Heart left ventricle (tissue), 13 donors: ENCODE measurements around the gene ACTR1B.

Experiments
- CTCF ChIP-seq, 12 donors: fragments of 200-600 bp; sonication (generic) in 4 of 12; IDR thresholded peaks; one replicate each; pipeline versions ENCODE4 v1.5.0 to v1.8.0; 2018 to 2022; ENCODE audit warnings: antibody characterized with exemption in 12 of 12, mild to moderate bottlenecking in 5 of 12
- POLR2A ChIP-seq, 2 donors: fragments of 450-650 bp; IDR thresholded peaks; one replicate each; pipeline ENCODE4 v1.6.1; 2017; ENCODE audit warnings: antibody characterized with exemption in 2 of 2, mild to moderate bottlenecking in 2 of 2, moderate library complexity in 2 of 2
- donor health status: ischemic (EF 13 %, LVEDD 7.1; RV severe dilation, severe dysfunction).
- donor health status: DM: no; HTN: yes; CAD: no.
- donor health status: DM: no; HTN: no; CAD: no.
- donor health status: ischemic (EF 25% LVEDD 6.9; RV normal size, moderate dysfunction).
- donor health status: ischemic (EF 25% LVEDD 5.7; RV mildly dilated, moderate dysfunction).
- donor health status: ischemic (EF 35%, LVEDD 5.7; RV mildly dilated, moderate dysfunction).
- donor health status: nonischemic (EF 11% LVEDD 7.7; RV severe dilation, severe dysfunction).
- donor health status: DM: yes; HTN: yes; CAD: no.
- donor health status: PGD.
- donor health status: ischemic (EF 29% LVEDD 5.4; RV normal size, mild dysfunction).
- donor health status: nonischemic (EF 23%, LVEDD 6.1; RV moderate dilation, normal function).

- TF ChIP-seq POLR2A (IDR thresholded peaks at IDR 0.05) (no peak), CTCF (IDR thresholded peaks at IDR 0.05) (no peak)
These were observed 24.4 kb upstream of the ACTR1B start for GRCh38 chr2:97688062-97688827.
